ENCODE data around the gene AP3M1.

AP3M1 gene

GRCh38 chr10:74187237-74187636, 36.6 kb upstream of the AP3M1 start:
- Histone ChIP-seq H3K4me2 (ENCODE audit: low read depth, low read length) (no peak overlapping the region), H3K9ac (ENCODE audit: low read length) (no peak overlapping the region), H3K79me2 (ENCODE audit: low read length) (peaks cover 93% of the 10 kb centered on the region), H3K9me2 (replicated peaks; ENCODE audit: insufficient read depth, low read length) (no peaks in the 10 kb centered on the region), H3K36me3 (replicated peaks; ENCODE audit: insufficient read depth, low read length) (no peaks in the 10 kb centered on the region), H3K27me3 (replicated peaks; ENCODE audit: insufficient read depth, low read length) (no peaks in the 10 kb centered on the region), H3K9me3 (replicated peaks; ENCODE audit: insufficient read depth, low read length) (0 out of 2 replicates have a peak, but pooled peaks cover 3% of the 10 kb centered on the region), H3F3A (ENCODE audit: insufficient read depth, low read length) (peaks cover 3% of the 10 kb centered on the region; the same call in 1 of the 2 replicates), H2AFZ (ENCODE audit: low read length) (no peak overlapping the region), H3K27ac (ENCODE audit: low read length) (no peak overlapping the region), H4K20me1 (ENCODE audit: insufficient read depth, low read length) (no peaks in the 10 kb centered on the region), H3K4me1 (ENCODE audit: low read length) (peaks cover 18% of the 10 kb centered on the region), H3K4me3 (ENCODE audit: low read length) (no peak overlapping the region)
- DNase-seq, result no peak
- TF ChIP-seq EZH2 (optimal IDR thresholded peaks at IDR 0.05; ENCODE audit: low read depth, low read length), result no peak
- no peak for TF ChIP-seq EZH2phosphoT487 (IDR thresholded peaks at IDR 0.05; ENCODE audit: low read length)
- TF ChIP-seq CTCF (IDR thresholded peaks at IDR 0.05; ENCODE audit: low read length), result no peak

GRCh38 chr10:74186678-74187077, 36.0 kb upstream of the AP3M1 start:
- Histone ChIP-seq H3K27ac (ENCODE audit: low read length) (no peak overlapping the region), H3F3A (ENCODE audit: insufficient read depth, low read length) (peaks cover 3% of the 10 kb centered on the region; the same call in 1 of the 2 replicates), H3K36me3 (replicated peaks; ENCODE audit: insufficient read depth, low read length) (no peaks in the 10 kb centered on the region), H3K4me3 (ENCODE audit: low read length) (no peak overlapping the region), H3K4me1 (ENCODE audit: low read length) (peaks cover 18% of the 10 kb centered on the region), H3K27me3 (replicated peaks; ENCODE audit: insufficient read depth, low read length) (no peaks in the 10 kb centered on the region), H2AFZ (ENCODE audit: low read length) (no peak overlapping the region), H3K79me2 (ENCODE audit: low read length) (peaks cover 91% of the 10 kb centered on the region), H4K20me1 (ENCODE audit: insufficient read depth, low read length) (no peaks in the 10 kb centered on the region), H3K9me3 (replicated peaks; ENCODE audit: insufficient read depth, low read length) (0 out of 2 replicates have a peak, but pooled peaks cover 3% of the 10 kb centered on the region), H3K4me2 (ENCODE audit: low read depth, low read length) (no peak overlapping the region), H3K9ac (ENCODE audit: low read length) (no peak overlapping the region), H3K9me2 (replicated peaks; ENCODE audit: insufficient read depth, low read length) (no peaks in the 10 kb centered on the region)
- DNase-seq, result no peak
- TF ChIP-seq CTCF (IDR thresholded peaks at IDR 0.05; ENCODE audit: low read length) (no peak), EZH2 (optimal IDR thresholded peaks at IDR 0.05; ENCODE audit: low read depth, low read length) (no peak), EZH2phosphoT487 (IDR thresholded peaks at IDR 0.05; ENCODE audit: low read length) (no peak)

- Histone ChIP-seq H3K4me3 (ENCODE audit: low read length) (no peak overlapping the region), H3K36me3 (replicated peaks; ENCODE audit: insufficient read depth, low read length) (no peaks in the 10 kb centered on the region), H3K79me2 (ENCODE audit: low read length) (peaks cover 62% of the 10 kb centered on the region), H2AFZ (ENCODE audit: low read length) (no peak overlapping the region), H3K9me3 (replicated peaks; ENCODE audit: insufficient read depth, low read length) (no peaks in the 10 kb centered on the region), H3K4me1 (ENCODE audit: low read length) (0 out of 2 replicates have a peak, but pooled peaks cover 5% of the 10 kb centered on the region), H3F3A (ENCODE audit: insufficient read depth, low read length) (peaks cover 20% of the 10 kb centered on the region), H4K20me1 (ENCODE audit: insufficient read depth, low read length) (no peaks in the 10 kb centered on the region), H3K9ac (ENCODE audit: low read length) (no peak overlapping the region), H3K27ac (ENCODE audit: low read length) (no peak overlapping the region), H3K27me3 (replicated peaks; ENCODE audit: insufficient read depth, low read length) (no peaks in the 10 kb centered on the region), H3K4me2 (ENCODE audit: low read depth, low read length) (no peak overlapping the region), H3K9me2 (replicated peaks; ENCODE audit: insufficient read depth, low read length) (no peaks in the 10 kb centered on the region)
- DNase-seq, result no peak
- TF ChIP-seq EZH2 (optimal IDR thresholded peaks at IDR 0.05; ENCODE audit: low read depth, low read length), result no peak
- no peak for TF ChIP-seq EZH2phosphoT487 (IDR thresholded peaks at IDR 0.05; ENCODE audit: low read length)
- TF ChIP-seq CTCF (IDR thresholded peaks at IDR 0.05; ENCODE audit: low read length), result no peak
These were observed 28.6 kb upstream of the AP3M1 start for GRCh38 chr10:74179111-74179710.

Measured in MM.1S (cell line).